CD4-positive, alpha-beta memory T cell (primary cell): Measurements from ENCODE around the gene UBASH3B. TPM values are rescaled to one million over a fixed set of nuclear protein-coding genes. Genes with fewer than 3 reads are reported as not detected.

Source experiments
- CTCF ChIA-PET: fragments of 350-600 bp; sonication (Branson Sonifier 250); formaldehyde crosslinking; loops from one replicate; lab custom pipeline; 2021; ENCODE audit warnings: inconsistent platforms; ENCODE audit not compliant: partially characterized antibody; lab: Charles Lee
- POLR2A ChIA-PET: fragments of 350-600 bp; sonication (Branson Sonifier 250); formaldehyde crosslinking; loops from one replicate; lab custom pipeline; 2021; ENCODE audit not compliant: partially characterized antibody; lab: Charles Lee
- DNase-seq, 5 donors: peaks; one replicate each; pipeline versions ENCODE4 v3.0.0 to v3.0.0-alpha.2; 2020 to 2022; ENCODE audit warnings: mixed read lengths in 1 of 5
- H3K27ac ChIP-seq: one replicate; pipeline ENCODE4 v1.7.0; 2013; ENCODE audit warnings: low read depth, low read length
- H3K27me3 ChIP-seq: 2 replicates; pipeline ENCODE4 v1.7.0; 2013; ENCODE audit warnings: mild to moderate bottlenecking, low read length, moderate library complexity; ENCODE audit not compliant: insufficient read depth
- H3K36me3 ChIP-seq: 2 replicates; pipeline ENCODE4 v1.7.0; 2013; ENCODE audit warnings: mild to moderate bottlenecking, low read length, moderate library complexity; ENCODE audit not compliant: insufficient read depth
- H3K4me1 ChIP-seq: 2 replicates; pipeline ENCODE4 v1.7.0; 2013; ENCODE audit warnings: mild to moderate bottlenecking, low read length, moderate library complexity; ENCODE audit not compliant: insufficient read depth
- H3K4me3 ChIP-seq, 2 donors: one replicate each; pipeline ENCODE4 v1.7.0; 2013; ENCODE audit warnings: low read length in 2 of 2, mild to moderate bottlenecking in 1 of 2
- H3K9me3 ChIP-seq, 2 donors: one replicate each; pipeline ENCODE4 v1.7.0; 2013; ENCODE audit warnings: low read length in 2 of 2, control low read depth in 1 of 2; ENCODE audit not compliant: control insufficient read depth in 1 of 2
- H3K27ac Mint-ChIP-seq, 7 donors: one replicate each; pipeline ENCODE4 v1.8.0; 2020 to 2021; ENCODE audit warnings: mixed read lengths in 7 of 7, mild to moderate bottlenecking in 6 of 7, inconsistent platforms in 3 of 7, moderate library complexity in 3 of 7
- H3K27me3 Mint-ChIP-seq, 2 donors: one replicate each; pipeline ENCODE4 v1.8.0; 2020 to 2021; ENCODE audit warnings: mixed read lengths in 2 of 2
- H3K36me3 Mint-ChIP-seq, 2 donors: one replicate each; pipeline ENCODE4 v1.8.0; 2020 to 2021; ENCODE audit warnings: mixed read lengths in 2 of 2, inconsistent platforms in 1 of 2, mild to moderate bottlenecking in 1 of 2
- H3K4me1 Mint-ChIP-seq, 4 donors: one replicate each; pipeline ENCODE4 v1.8.0; 2020 to 2021; ENCODE audit warnings: mixed read lengths in 4 of 4, mild to moderate bottlenecking in 1 of 4
- H3K4me3 Mint-ChIP-seq, 8 donors: one replicate each; pipeline ENCODE4 v1.8.0; 2020 to 2021; ENCODE audit warnings: mixed read lengths in 8 of 8, mild to moderate bottlenecking in 7 of 8, moderate library complexity in 6 of 8, inconsistent platforms in 3 of 8
- H3K9me3 Mint-ChIP-seq, 8 donors: one replicate each; pipeline ENCODE4 v1.8.0; 2020 to 2021; ENCODE audit warnings: mixed read lengths in 8 of 8, mild to moderate bottlenecking in 5 of 8, inconsistent platforms in 3 of 8, moderate library complexity in 1 of 8
- intact Hi-C: fragments of 100-400 bp; cut with micrococcal nuclease; formaldehyde crosslinking; loops from one replicate; pipeline ENCODE4 v1.15.1; 2023
- polyA plus RNA-seq, 2 donors: library from polyadenylated mRNA; unstranded; fragments of 300-500 nt; fragmentation: Illumina TruSeq; gene quantifications; one replicate each; pipeline ENCODE4 v1.2.3, GENCODE V29; 2021
- total RNA-seq, 2 experiments: library from RNA; stranded (reverse); gene quantifications; one replicate each; pipeline ENCODE4 v1.2.3, GENCODE V29; 2021

UBASH3B gene
- total and polyA plus RNA-seq, 4 experiments from 2014 or later: 6.7 to 30.9 (median 20.2) TPM

- H3K27me3 Mint-ChIP-seq: no peaks in the 10 kb centered on the region
- H3K36me3 Mint-ChIP-seq: peaks cover 75 to 85% of the 10 kb centered on the region in 2 donors
- no peak for DNase-seq
- Histone ChIP-seq H3K27me3 (no peaks in the 10 kb centered on the region), H3K4me3 (no peak overlapping the region), H3K9me3 (no peaks in the 10 kb centered on the region), H3K4me1 (no peaks in the 10 kb centered on the region), H3K36me3 (peaks cover 47% of the 10 kb centered on the region), H3K27ac (no peak overlapping the region)
- intact Hi-C loops: no loop called here
- peaks cover 0 to 6% (median 0%) of the 10 kb centered on the region in 4 donors for H3K4me1 Mint-ChIP-seq
- no peak overlapping the region for H3K27ac Mint-ChIP-seq
- no peak overlapping the region for H3K4me3 Mint-ChIP-seq
- H3K9me3 Mint-ChIP-seq: peaks cover 0 to 1% (median 0%) of the 10 kb centered on the region in 8 donors
- ChIA-PET CTCF (interaction anchor here (5.1 kb wide), 1 partner anchor 54 kb away, joined by 175 read pairs; no protein-coding TSS in a partner anchor), POLR2A (no interaction called here)
Observed at GRCh38 chr11:122799406-122800105, 144.0 kb downstream of the UBASH3B start.

DNA sequence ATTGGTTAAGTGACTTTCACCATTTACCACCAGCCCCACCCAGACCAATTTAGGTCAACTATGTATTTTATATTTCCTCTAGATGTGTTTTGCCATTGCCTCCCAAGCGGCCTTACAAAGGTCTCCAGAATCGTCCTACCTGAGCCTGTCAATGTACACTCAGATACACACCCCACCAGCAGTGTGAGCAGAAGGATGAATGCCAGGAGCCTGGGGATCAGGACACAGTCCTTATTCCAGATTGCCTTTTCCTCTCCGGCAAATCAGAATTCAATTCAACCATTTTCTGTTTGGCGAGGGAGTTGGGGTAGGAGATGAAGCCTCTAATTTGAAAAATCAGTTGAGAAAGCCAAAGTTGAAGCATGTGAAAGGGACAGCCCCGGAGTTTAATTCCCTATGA lies 147.4 kb downstream of the UBASH3B start:
- Mint-ChIP-seq H3K36me3 (peaks cover 62 to 71% of the 10 kb centered on the region in 2 donors), H3K27me3 (no peaks in the 10 kb centered on the region), H3K4me3 (no peak overlapping the region), H3K27ac (peak overlapping the region in 2 of 7 donors; percentile 4 to 35), H3K9me3 (no peaks in the 10 kb centered on the region), H3K4me1 (peaks cover under 1 to 9% (median under 1%) of the 10 kb centered on the region in 4 donors)
- H3K36me3 ChIP-seq: peaks cover 29% of the 10 kb centered on the region
- CTCF ChIA-PET: no interaction called here
- no peak overlapping the region for H3K4me3 ChIP-seq
- POLR2A ChIA-PET: no interaction called here
- H3K27me3 ChIP-seq: no peaks in the 10 kb centered on the region
- H3K9me3 ChIP-seq: no peaks in the 10 kb centered on the region
- no peaks in the 10 kb centered on the region for H3K4me1 ChIP-seq
- intact Hi-C loops: no loop called here
- no peak for DNase-seq
- no peak overlapping the region for H3K27ac ChIP-seq

GRCh38 chr11:122803306-122803705 lies 147.8 kb downstream of the UBASH3B start:
- POLR2A ChIA-PET: no interaction called here
- H3K27ac Mint-ChIP-seq: peak overlapping the region in 3 of 7 donors; percentile 18 to 82 (median 53)

DNA sequence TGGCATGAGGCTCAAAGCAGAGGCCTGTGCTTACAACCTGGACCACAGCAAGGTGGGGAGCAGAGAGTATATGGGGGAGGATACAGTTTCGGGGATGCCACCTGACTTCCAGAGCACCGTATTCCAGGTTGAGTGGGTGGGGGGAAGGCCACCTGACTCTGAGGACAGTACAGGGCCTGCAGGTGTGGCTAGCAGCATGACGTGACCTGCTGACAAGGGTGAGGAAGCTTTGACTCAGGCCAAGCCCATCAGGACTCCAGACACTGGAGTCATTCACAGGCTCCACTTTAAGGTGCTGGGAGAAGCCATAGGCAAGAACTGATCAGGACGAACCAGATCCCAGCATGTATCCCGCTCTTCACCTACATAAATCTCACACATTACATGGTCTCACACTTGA lies 148.2 kb downstream of the UBASH3B start:
- CTCF ChIA-PET: no interaction called here
- DNase-seq: no peak
- no peaks in the 10 kb centered on the region for H3K9me3 ChIP-seq
- POLR2A ChIA-PET: no interaction called here
- H3K27me3 ChIP-seq: no peaks in the 10 kb centered on the region
- H3K4me3 Mint-ChIP-seq: no peak overlapping the region
- H3K4me1 ChIP-seq: peaks cover 6% of the 10 kb centered on the region
- H3K27me3 Mint-ChIP-seq: no peaks in the 10 kb centered on the region
- intact Hi-C loops: no loop called here
- H3K4me1 Mint-ChIP-seq: peaks cover 8 to 17% (median 9%) of the 10 kb centered on the region in 4 donors
- peaks cover 27% of the 10 kb centered on the region for H3K36me3 ChIP-seq
- H3K36me3 Mint-ChIP-seq: peaks cover 68 to 75% of the 10 kb centered on the region in 2 donors
- H3K9me3 Mint-ChIP-seq: no peaks in the 10 kb centered on the region
- no peak overlapping the region for H3K4me3 ChIP-seq
- H3K27ac Mint-ChIP-seq: peak overlapping the region in 4 of 7 donors; percentile 7 to 82 (median 38)
- no peak overlapping the region for H3K27ac ChIP-seq

More at GRCh38 chr11:122803306-122803705, 147.8 kb downstream of the UBASH3B start:
- Histone ChIP-seq H3K27ac (no peak overlapping the region), H3K27me3 (no peaks in the 10 kb centered on the region), H3K4me3 (no peak overlapping the region), H3K36me3 (peaks cover 29% of the 10 kb centered on the region), H3K4me1 (peaks cover 2% of the 10 kb centered on the region), H3K9me3 (no peaks in the 10 kb centered on the region)
- Mint-ChIP-seq H3K4me3 (no peak overlapping the region), H3K27me3 (no peaks in the 10 kb centered on the region), H3K36me3 (peaks cover 66 to 73% of the 10 kb centered on the region in 2 donors), H3K4me1 (peaks cover 4 to 13% (median 5%) of the 10 kb centered on the region in 4 donors), H3K9me3 (no peaks in the 10 kb centered on the region)
- no peak for DNase-seq
- intact Hi-C loops: no loop called here
- CTCF ChIA-PET: no interaction called here

- Histone ChIP-seq H3K36me3 (peaks cover 24% of the 10 kb centered on the region), H3K4me3 (no peak overlapping the region), H3K27ac (no peak overlapping the region), H3K4me1 (peaks cover 7% of the 10 kb centered on the region), H3K9me3 (no peaks in the 10 kb centered on the region), H3K27me3 (no peaks in the 10 kb centered on the region)
- Mint-ChIP-seq H3K27ac (peak overlapping the region in 1 of 7 donors; percentile 23), H3K9me3 (no peaks in the 10 kb centered on the region), H3K4me1 (peaks cover 8 to 18% (median 10%) of the 10 kb centered on the region in 4 donors), H3K4me3 (no peak overlapping the region), H3K36me3 (peaks cover 65 to 74% of the 10 kb centered on the region in 2 donors), H3K27me3 (no peaks in the 10 kb centered on the region)
- no peak for DNase-seq
- intact Hi-C loops: no loop called here
- CTCF ChIA-PET: no interaction called here
- POLR2A ChIA-PET: no interaction called here
Observed at GRCh38 chr11:122804161-122804560, 148.6 kb downstream of the UBASH3B start.

DNA sequence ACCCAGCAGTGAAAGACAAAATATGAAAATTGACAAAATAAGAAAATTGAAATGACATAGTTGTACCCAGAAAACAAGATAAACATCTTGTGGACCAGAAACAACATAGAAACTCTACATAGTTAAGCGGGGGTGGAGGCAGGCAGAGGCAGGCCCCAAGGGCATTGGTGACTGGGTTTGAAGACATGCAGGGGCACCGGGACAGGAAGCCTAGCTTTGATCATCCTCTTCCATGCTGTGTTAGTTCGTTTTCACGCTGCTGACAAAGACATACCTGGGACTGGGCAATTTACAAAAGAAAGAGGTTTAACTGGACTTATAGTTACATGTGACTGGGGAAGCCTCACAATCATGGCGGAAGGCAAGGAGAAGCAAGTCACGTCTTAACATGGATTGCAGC lies 149.3 kb downstream of the UBASH3B start:
- Histone ChIP-seq H3K4me3 (no peak overlapping the region), H3K27ac (no peak overlapping the region), H3K9me3 (no peaks in the 10 kb centered on the region), H3K36me3 (peaks cover 18% of the 10 kb centered on the region), H3K4me1 (peaks cover 7% of the 10 kb centered on the region), H3K27me3 (no peaks in the 10 kb centered on the region)
- no peaks in the 10 kb centered on the region for H3K9me3 Mint-ChIP-seq
- DNase-seq: no peak
- POLR2A ChIA-PET: no interaction called here
- peak overlapping the region in 3 of 7 donors; percentile 8 to 60 (median 11) for H3K27ac Mint-ChIP-seq
- CTCF ChIA-PET: no interaction called here
- H3K4me1 Mint-ChIP-seq: peaks cover 8 to 18% (median 10%) of the 10 kb centered on the region in 4 donors
- intact Hi-C loops: no loop called here
- H3K4me3 Mint-ChIP-seq: no peak overlapping the region
- peaks cover 58 to 74% of the 10 kb centered on the region in 2 donors for H3K36me3 Mint-ChIP-seq
- no peaks in the 10 kb centered on the region for H3K27me3 Mint-ChIP-seq

GRCh38 chr11:122807731-122808477 lies 152.4 kb downstream of the UBASH3B start:
- ChIA-PET POLR2A (interaction anchor here (0.7 kb wide), 1 partner anchor 64 kb away, joined by 3 read pairs; no protein-coding TSS in a partner anchor), CTCF (interaction anchor here (0.8 to 3.3 kb wide), 8 partner anchors 10 to 56 kb away, joined by 3 to 15 read pairs (median 4); no protein-coding TSS in a partner anchor)
- peaks cover 15 to 26% (median 19%) of the 10 kb centered on the region in 4 donors for H3K4me1 Mint-ChIP-seq
- Histone ChIP-seq H3K4me3 (no peak overlapping the region), H3K27me3 (no peaks in the 10 kb centered on the region), H3K4me1 (peaks cover 9% of the 10 kb centered on the region), H3K36me3 (peaks cover 10% of the 10 kb centered on the region), H3K9me3 (no peaks in the 10 kb centered on the region), H3K27ac (no peak overlapping the region)
- no peak overlapping the region for H3K4me3 Mint-ChIP-seq
- no peak for DNase-seq
- intact Hi-C loops: no loop called here
- no peaks in the 10 kb centered on the region for H3K9me3 Mint-ChIP-seq
- H3K27ac Mint-ChIP-seq: peak overlapping the region in 5 of 7 donors; percentile 17 to 73 (median 54)
- no peaks in the 10 kb centered on the region for H3K27me3 Mint-ChIP-seq
- H3K36me3 Mint-ChIP-seq: peaks cover 50 to 69% of the 10 kb centered on the region in 2 donors
